ENCODE results near the gene C20orf204.

DNA sequence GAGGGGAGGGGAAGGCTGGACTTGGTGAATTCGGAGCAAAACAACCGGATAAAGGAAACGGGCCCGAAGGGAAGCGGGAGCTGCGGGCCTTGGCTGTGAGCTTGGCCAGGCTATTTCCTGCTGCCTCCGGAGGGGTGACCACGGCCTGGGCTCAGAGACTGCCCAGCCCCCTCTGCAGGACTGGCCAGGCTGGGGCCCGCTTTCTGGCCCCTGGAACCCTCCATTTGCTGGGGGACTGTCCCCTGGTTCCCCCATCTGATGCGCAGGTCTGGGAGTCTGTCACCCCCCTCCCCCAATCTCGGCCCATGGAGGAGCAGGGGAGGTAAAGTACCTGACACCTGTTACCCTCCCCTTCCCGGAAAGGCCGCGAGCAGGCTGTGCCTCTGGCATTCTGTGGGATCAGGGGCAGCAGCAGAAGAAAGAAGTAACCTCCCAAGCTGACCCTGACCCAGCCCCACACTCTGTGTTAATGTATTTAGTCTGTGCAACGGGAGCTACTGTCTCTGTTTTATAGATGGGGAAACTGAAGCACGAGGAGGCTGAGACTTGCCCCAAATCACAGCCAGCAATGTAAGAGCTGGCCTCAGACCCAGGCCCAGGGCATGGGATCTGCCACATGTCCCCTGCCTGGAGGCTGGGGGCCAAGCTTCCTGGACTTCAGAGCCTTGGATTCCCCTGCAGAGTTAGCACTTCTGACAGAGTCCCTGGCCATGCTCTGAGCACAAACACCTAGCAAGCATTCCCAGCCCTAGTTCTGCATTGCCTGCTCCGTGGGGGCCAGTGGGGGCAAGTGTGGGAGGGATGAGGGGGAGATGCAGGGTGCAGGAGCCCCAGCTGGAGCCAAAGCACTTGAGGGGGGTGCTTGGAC is 3.5 kb downstream of the C20orf204 start:
- TF ChIP-seq, protein P1, sequence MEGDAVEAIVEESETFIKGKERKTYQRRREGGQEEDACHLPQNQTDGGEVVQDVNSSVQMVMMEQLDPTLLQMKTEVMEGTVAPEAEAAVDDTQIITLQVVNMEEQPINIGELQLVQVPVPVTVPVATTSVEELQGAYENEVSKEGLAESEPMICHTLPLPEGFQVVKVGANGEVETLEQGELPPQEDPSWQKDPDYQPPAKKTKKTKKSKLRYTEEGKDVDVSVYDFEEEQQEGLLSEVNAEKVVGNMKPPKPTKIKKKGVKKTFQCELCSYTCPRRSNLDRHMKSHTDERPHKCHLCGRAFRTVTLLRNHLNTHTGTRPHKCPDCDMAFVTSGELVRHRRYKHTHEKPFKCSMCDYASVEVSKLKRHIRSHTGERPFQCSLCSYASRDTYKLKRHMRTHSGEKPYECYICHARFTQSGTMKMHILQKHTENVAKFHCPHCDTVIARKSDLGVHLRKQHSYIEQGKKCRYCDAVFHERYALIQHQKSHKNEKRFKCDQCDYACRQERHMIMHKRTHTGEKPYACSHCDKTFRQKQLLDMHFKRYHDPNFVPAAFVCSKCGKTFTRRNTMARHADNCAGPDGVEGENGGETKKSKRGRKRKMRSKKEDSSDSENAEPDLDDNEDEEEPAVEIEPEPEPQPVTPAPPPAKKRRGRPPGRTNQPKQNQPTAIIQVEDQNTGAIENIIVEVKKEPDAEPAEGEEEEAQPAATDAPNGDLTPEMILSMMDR (conservative IDR thresholded peaks at IDR 0.05 in 1 of 2, IDR thresholded peaks at IDR 0.05 in 1 of 2; ENCODE audit: extremely low read depth in 1 of 2, insufficient read depth in 1 of 2, low read depth in 1 of 2, low read length in 2 of 2), result no peak
- TF ChIP-seq EZH2 (IDR thresholded peaks at IDR 0.05; ENCODE audit: borderline replicate concordance, low read length), result no peak
